ENCODE results near the gene CARHSP1.
A peak's percentile ranks its signal among the peaks of the same experiment; 100 is the strongest.

CARHSP1 gene

GRCh38 chr16:8869212-8869987, 594 bp upstream of the CARHSP1 start:
- DNase-seq: peak; percentile 51

DNA sequence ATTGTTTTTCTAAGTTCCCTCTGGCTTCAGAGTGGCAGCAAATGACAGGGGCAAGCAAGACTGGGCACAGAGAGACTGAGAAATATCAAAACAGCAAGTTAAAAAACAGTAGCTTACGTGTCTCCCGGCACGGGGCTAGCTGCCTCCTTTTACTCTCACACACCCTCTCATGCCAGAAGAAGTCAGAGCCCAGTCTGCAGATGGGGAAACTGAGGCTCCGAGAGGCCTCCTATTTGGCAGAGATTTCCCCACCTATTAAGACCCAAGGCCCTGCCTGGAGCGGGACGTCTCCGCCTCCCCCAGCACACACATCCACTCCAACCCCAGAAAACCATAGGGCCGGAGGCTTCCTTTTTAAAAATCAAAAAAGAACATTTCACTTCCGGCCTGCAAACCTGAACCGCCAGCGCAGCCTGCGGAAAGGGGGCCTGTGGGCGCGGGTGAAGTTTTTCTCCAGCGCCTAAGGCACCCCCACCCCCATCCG, 832 bp downstream of the CARHSP1 start:
- no peak for DNase-seq

- no peak for DNase-seq
Measured at GRCh38 chr16:8867216-8867931, 1.4 kb downstream of the CARHSP1 start.

DNA sequence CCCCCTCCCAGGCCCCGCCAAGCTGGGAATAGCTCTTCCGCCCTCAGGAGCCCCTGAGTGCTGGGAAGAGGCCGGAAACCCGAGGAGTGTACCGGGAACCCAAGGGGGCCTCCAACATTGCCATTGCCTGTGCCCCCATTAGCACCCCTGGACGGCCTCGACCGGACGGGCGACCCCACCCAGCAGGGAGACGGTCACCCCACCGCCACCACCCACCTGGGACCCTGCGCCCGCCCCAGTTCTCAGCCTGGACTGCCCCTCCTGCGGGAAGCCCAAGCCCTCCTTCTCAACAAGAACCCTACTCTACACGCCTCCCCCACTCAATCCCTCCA, 2.0 kb downstream of the CARHSP1 start:
- DNase-seq: no peak

DNA sequence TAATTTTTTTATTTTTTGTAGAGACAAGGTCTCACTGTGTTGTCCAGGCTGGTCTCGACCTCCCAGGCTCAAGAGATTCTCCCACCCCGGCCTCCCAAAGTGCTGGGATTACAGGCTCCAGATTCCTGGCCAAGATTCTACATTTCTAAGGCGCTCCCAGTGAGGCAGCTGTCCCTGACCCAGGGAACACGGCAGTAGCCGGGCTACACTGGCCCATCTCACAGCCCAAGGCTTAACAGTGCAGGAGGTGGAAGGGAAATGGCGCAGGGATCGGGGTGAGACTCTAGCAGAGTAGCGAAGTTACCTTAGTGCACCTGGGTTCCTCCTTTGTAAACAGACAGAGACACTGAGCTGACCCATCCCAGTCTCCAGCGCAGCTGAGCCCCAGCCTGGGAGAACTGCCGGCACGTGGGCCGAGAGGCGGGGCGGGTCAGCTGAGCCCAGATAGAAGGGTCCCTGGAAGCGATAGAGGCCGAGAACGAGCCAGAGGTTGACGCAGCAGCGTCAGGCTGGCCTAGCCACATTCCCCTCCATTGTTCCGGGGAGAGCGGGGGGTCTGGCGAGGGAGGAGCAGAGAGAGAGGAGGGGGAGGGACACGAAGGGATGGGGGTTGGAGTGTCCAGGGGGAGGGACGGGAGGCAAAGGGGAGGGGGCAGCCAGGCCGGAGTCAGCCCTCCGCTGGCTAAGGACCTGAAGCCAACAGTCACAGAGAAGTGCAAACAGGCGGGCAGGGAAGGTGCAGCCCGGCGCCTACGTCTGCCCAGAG, 2.5 kb downstream of the CARHSP1 start:
- no peak for DNase-seq

DNA sequence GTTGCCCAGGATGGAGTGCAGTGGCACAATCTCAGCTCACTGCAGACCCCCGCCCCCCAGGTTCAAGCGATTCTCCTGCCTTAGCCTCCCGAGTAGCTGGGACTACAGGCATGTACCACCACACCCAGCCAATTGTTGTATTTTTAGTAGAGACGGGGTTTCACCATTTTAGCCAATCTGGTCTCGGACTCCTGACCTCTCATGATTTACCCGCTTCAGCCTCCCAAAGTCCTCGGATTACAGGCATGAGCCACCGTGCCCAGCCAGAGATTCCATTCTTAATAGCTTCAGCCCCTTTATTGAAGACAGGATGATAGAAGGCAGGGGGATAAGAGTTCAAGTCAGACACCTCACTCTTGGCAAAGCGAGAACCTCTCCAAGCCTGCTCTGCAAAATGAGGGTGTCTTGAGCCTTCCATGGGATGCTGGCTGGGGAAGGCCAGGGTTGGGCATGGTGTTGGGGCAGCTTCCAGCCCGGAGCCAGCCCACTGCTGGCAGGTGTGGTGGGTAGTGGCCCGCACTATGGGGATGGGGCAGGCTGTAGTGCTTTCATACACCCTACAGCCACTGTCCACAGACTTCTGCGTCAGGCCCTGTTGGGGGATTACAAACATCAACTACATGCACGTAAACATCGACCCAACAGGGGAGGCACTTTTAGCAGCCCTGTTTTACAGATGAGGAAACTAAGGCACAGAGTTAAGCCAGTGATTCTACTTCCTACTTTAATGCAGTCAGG, 3.5 kb downstream of the CARHSP1 start:
- DNase-seq: no peak

DNA sequence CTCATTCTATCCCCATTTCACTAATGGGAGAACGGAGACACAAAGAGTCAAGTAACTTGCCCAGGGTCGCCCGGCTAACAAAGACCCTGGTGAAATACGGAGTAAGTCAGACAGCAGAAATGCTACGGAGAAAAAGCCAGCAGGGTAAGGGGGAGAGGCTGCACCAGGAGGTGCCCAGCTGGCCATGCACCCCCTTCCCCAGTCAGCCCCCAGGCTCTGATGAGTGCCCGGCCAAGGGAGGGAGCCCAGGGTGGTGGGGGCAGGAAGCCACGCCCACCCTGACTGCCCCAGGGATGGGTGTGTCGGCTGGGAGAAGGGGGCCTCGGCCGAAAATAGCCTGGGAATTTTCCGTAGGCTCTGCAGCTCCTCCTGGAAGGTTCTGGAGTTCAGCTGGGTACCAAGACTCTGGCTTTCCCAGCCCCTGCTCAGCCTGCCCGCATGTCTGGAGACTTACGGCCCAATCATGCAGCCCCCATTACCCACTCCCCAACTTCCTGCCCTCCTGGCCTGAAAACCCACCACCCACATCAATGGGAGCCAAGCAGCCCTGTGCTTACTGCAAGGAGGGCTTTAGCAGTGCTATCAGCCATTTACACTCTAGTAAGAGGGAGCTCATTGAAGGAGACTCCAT, 4.2 kb downstream of the CARHSP1 start:
- DNase-seq: no peak

GRCh38 chr16:8863594-8864424, 5.0 kb downstream of the CARHSP1 start:
- no peak for DNase-seq

DNA sequence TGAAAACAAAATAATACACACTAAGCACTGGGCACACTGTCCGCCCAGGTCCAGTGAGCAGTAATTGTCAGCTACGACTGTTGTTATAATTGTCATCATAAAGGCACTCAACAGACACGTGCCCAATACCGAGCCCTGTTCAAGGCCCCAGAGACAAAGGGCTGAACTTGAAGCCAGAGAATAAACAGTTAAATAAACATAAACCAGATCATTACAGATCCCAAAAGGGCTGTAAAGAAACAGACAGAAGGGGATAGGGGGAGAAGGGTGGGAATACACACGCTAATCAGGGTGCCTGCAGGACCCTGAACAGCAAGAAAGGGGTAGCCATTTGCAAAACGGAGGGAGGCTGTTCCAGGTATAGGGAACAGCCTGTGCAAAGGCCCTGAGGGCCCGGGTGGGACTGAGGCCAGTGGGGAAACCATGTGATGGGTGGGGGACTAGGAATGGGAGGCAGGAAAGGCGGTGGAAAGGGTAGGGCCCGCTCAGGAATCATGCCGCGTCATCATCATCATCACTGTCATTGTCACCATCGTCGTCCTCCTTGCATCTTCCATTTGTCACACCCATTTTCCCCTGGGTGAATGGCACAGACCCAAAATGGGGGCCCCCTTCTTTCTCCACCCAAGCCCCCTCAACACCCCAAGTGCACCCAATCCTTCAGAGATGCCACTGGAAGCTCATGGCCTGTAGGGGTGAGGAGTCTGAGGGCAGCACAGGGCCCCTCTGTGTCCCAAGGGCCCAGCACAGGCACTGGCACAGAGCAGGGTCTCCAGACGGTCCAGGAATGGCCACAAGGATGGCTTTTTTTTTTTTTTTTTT, 6.3 kb downstream of the CARHSP1 start:
- no peak for DNase-seq

- DNase-seq: no peak
Measured at GRCh38 chr16:8861563-8862308, 7.1 kb downstream of the CARHSP1 start.

DNA sequence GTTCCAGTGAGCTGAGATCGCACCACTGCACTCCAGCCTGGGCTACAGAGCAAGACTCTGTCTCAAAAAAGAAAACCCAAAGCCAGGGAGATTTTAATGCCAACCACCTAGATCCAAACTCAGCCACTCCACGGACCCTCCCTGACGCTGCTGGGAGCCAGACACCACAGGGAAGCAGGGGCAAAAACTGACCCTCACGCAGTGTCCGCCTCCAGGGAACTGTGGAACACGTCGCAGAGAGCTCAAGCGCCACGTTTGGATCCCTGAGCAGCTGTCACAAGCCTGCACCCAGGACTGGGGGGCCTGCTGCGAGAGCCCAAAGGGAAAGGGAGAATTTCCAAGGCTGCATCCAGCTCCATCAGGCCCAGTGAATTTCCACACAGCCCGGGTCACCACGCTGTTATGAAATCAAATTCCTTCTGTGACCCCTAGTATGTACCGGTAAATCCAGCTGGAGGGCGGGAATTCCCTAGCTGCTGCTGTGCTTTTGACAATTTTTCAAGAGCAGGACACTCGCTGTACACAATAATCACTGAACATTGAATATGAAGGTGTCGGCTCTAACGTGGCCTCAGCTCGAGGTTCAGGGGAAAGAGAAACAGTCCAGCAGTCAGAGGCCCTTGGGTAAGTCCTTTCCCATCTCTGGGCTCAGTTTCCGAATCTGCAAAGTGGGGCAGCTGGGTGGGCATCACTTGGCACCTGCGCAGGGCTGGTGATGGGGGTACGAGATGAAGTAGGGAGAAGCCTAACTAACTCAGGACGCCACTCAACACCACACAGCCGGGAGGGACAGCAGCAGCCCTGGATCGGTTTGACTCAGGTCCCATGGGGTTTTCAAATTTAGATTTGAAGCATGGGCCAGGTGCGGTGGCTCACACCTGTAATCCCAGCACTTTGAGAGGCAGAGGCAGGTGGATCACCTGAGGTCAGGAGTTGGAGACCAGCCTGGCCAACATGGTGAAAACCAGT, 8.6 kb downstream of the CARHSP1 start:
- no peak for DNase-seq

GRCh38 chr16:8858994-8859912, 9.6 kb downstream of the CARHSP1 start:
- DNase-seq: no peak

DNA sequence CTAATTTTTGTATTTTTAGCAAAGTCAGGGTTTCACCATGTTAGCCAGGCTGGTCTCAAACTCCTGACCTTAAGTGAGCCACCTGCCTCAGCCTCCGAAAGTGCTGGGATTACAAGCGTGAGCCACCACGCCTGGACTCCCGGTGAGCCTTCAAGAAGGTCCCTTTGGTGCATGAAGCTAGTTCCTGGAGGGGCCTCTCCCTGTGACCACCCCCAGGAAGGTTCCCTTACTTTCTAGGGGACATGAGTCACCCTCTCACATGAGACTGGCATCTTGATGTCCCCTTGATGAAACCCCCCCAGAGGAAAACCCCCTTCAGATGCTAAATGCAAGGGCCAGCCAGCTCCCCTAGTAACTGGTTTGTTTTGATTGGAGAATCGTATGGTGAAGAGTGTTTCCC, 12.8 kb downstream of the CARHSP1 start:
- no peak for DNase-seq

DNA sequence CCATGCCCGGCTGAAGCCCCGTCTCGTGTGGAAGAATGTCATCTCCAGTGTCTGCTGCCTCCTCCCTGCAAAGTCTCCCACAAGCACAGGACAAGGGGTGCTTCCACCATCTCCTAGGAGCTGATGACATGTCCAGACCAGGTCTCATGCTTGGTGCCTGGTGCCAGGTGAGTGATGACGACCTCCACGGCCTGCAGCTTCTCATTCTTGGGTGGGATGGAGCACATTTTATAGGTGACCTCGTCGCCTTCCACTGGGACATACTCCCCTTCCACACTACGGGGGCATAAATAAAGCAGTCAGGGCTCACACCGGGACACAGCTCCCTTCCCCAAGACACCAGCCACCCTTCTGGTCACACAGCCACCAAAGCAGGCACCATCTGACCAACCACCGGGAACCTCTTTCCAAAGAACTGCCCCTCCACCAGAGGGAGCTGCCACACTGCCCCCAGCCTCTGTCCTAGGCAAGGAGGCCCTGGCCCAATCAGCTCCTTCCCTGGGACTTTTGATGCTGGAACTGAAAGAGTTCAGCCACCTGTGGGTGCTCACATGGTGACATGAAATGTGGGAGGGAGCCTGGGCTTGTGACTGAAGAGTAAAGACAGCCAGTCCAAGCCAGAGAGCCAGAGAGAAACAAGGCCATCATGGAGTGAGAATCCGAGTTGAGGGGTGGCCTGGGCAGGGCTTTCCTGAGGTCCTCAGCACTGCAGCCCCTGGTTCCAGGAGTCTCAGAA, 13.6 kb downstream of the CARHSP1 start:
- DNase-seq: no peak

DNA sequence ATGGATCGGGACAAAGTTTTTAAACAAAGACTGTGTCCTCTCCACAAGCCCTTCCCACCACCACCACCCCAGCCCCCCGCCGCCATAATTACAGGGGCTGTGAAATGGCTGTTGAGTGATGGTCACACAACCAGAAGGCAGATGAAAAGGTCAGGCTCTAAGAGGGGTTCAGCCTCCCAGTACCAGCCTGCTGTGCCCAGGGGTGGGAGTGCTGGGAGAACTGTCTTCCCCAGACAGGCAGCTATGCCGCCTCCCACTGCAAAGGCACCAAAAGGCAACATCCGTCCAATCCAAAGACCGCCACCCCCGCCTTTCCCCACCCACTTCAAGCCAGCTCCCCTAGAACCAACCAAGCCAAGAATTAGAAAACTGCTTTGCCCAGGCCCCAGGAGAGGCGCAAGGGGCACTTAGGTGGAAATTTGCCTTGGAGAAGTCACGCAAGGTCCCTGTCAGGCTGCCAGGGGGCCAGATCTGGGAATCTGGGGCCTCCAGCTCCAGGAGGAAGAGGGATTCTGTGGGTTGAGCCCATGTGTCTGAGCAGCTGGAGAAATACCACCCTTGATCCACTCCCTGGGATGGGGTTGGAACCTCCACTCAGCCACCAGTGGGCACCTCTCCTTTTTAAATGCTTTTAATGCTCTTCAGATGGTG, 14.4 kb downstream of the CARHSP1 start:
- DNase-seq: no peak

- DNase-seq: no peak
Measured at GRCh38 chr16:8853611-8854010, 15.2 kb downstream of the CARHSP1 start.
